ENCODE measurements around the gene ATOSA. TPM values are rescaled to one million over a fixed set of nuclear protein-coding genes. Genes with fewer than 3 reads are reported as not detected.

ATOSA gene
- total and polyA plus RNA-seq, 11 donors, result 12.2 to 51.5 (median 29.8) TPM

GRCh38 chr15:52657338-52657737 is 21.9 kb downstream of the ATOSA start:
- Histone ChIP-seq H3K4me3 (no peak overlapping the region), H3K4me1 (peaks cover 19 to 54% (median 39%) of the 10 kb centered on the region in 12 donors), H3K9me3 (no peaks in the 10 kb centered on the region), H3K36me3 (peaks cover 0 to 86% (median 65%) of the 10 kb centered on the region in 9 donors), H3K27ac (peak overlapping the region; percentile 3 to 72 (median 38)), H3K27me3 (no peaks in the 10 kb centered on the region)
- WGBS, 4 donors, result 7 to 31% (median 13%) methylated on average over 1 of the region's 1 CpG
- TF ChIP-seq, protein P1, sequence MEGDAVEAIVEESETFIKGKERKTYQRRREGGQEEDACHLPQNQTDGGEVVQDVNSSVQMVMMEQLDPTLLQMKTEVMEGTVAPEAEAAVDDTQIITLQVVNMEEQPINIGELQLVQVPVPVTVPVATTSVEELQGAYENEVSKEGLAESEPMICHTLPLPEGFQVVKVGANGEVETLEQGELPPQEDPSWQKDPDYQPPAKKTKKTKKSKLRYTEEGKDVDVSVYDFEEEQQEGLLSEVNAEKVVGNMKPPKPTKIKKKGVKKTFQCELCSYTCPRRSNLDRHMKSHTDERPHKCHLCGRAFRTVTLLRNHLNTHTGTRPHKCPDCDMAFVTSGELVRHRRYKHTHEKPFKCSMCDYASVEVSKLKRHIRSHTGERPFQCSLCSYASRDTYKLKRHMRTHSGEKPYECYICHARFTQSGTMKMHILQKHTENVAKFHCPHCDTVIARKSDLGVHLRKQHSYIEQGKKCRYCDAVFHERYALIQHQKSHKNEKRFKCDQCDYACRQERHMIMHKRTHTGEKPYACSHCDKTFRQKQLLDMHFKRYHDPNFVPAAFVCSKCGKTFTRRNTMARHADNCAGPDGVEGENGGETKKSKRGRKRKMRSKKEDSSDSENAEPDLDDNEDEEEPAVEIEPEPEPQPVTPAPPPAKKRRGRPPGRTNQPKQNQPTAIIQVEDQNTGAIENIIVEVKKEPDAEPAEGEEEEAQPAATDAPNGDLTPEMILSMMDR (IDR thresholded peaks at IDR 0.05), result no peak
- TF ChIP-seq POLR2A (IDR thresholded peaks at IDR 0.05), result no peak
- DNase-seq (no peak), ATAC-seq (peak; percentile 23 to 73 (median 56))
- intact Hi-C loops (cut with DNase I), result no loop called here

GRCh38 chr15:52656412-52656811 is 22.8 kb downstream of the ATOSA start:
- no peak for DNase-seq
- no peak for ATAC-seq
- H3K4me1 ChIP-seq, result peaks cover 19 to 63% (median 47%) of the 10 kb centered on the region in 12 donors
- no peaks in the 10 kb centered on the region for H3K27me3 ChIP-seq
- peak overlapping the region in 10 of 12 donors; percentile 9 to 72 (median 38) for H3K27ac ChIP-seq
- H3K4me3 ChIP-seq, result no peak overlapping the region
- peaks cover 0 to 77% (median 56%) of the 10 kb centered on the region in 9 donors for H3K36me3 ChIP-seq
- TF ChIP-seq, protein P1 (IDR thresholded peaks at IDR 0.05), result no peak
- no peak for TF ChIP-seq POLR2A (IDR thresholded peaks at IDR 0.05)
- no peaks in the 10 kb centered on the region for H3K9me3 ChIP-seq
- intact Hi-C loops (cut with DNase I), result no loop called here

- peaks cover 19 to 83% (median 57%) of the 10 kb centered on the region in 12 donors for H3K4me1 ChIP-seq
- intact Hi-C loops (cut with DNase I), result loop anchor here in 3 of 10 donors (2.0 kb wide), 1 partner anchor 25 kb away; the partner anchor contains the start of gene ATOSA (in 3 of the 3)
- WGBS, 4 donors, result 44 to 53% (median 51%) methylated on average over 5 of the region's 5 CpGs
- H3K27me3 ChIP-seq, result no peaks in the 10 kb centered on the region
- TF ChIP-seq, protein P1 (IDR thresholded peaks at IDR 0.05), result no peak
- H3K9me3 ChIP-seq, result no peaks in the 10 kb centered on the region
- peaks cover 0 to 49% (median 31%) of the 10 kb centered on the region in 9 donors for H3K36me3 ChIP-seq
- DNase-seq, result no peak
- H3K27ac ChIP-seq, result peak overlapping the region; percentile 1 to 76 (median 68)
- ATAC-seq, result peak in 1 of 4 donors; percentile 20
- H3K4me3 ChIP-seq, result no peak overlapping the region
These were observed 25.7 kb downstream of the ATOSA start for GRCh38 chr15:52653431-52653964.

DNA sequence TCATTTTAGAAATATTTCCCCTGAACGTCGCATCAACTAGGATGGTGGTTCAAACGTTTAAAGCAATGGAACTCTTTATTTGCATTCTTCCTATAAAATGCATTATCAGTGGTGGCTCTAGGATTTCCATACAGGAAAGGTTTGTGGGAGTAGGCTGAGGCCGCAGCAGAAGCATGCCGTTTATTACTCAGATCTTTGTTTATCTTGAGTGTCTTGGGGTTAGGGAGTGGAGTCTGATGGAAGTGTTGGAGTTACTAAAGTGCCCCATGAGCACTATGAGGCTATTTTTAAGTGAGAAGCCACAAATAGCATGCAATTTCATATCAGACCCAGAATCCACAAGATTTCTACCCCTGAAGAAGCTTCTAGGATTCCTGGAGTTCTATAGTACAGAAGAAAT is 26.2 kb downstream of the ATOSA start:
- TF ChIP-seq, protein P1 (IDR thresholded peaks at IDR 0.05), result no peak
- no peak for TF ChIP-seq POLR2A (IDR thresholded peaks at IDR 0.05)

More for the DNA sequence above, 26.2 kb downstream of the ATOSA start:
- no peak overlapping the region for H3K4me3 ChIP-seq
- H3K36me3 ChIP-seq, result peaks cover 0 to 45% (median 30%) of the 10 kb centered on the region in 9 donors
- H3K27ac ChIP-seq, result peak overlapping the region; percentile 1 to 76 (median 68)
- intact Hi-C loops (cut with DNase I), result loop anchor here in 3 of 10 donors (2.0 kb wide), 1 partner anchor 26 kb away; the partner anchor contains the start of gene ATOSA (in 3 of the 3)
- ATAC-seq, result peak in 2 of 4 donors; percentile 29 to 47
- H3K9me3 ChIP-seq, result no peaks in the 10 kb centered on the region
- peaks cover 19 to 78% (median 54%) of the 10 kb centered on the region in 12 donors for H3K4me1 ChIP-seq
- no peak for DNase-seq
- 18 to 32% (median 27%) methylated on average over 5 of the region's 5 CpGs for WGBS, 4 donors
- H3K27me3 ChIP-seq, result no peaks in the 10 kb centered on the region

Measured in heart left ventricle (tissue), 16 donors.